Measurements from ENCODE around the gene SEC14L1.

- TF ChIP-seq CTCF (IDR thresholded peaks at IDR 0.05; ENCODE audit: insufficient read depth, low read depth, low read length) (no peak), EZH2 (IDR thresholded peaks at IDR 0.05; ENCODE audit: insufficient read depth, low read length) (no peak)
Measured at GRCh38 chr17:77246110-77247047, 105.6 kb downstream of the SEC14L1 start.
